GM12878 (cell line): ENCODE results near the gene PGBD5. TPM values are rescaled to one million over a fixed set of nuclear protein-coding genes. Genes with fewer than 3 reads are reported as not detected.

ENCODE experiments used
- ATAC-seq: fragments of 200-7000 bp; cut with Tn5 transposase; 3 replicates; pipeline ENCODE4 v1.9.1; 2020; ENCODE audit warnings: mild to moderate bottlenecking, moderate library complexity
- BruUV-seq: library from RNA; stranded (reverse); fragments of 400-500 nt; replicated peaks from 2 replicates; lab custom pipeline; 2021; lab: Mats Ljungman, UMichigan
- CTCF ChIA-PET: fragments of 300-600 bp; sonication (Branson Sonifier 250); formaldehyde crosslinking; extraction: SDS; loops from one replicate; lab custom pipeline; 2021; ENCODE audit warnings: inconsistent platforms; lab: Yijun Ruan, JAX
- POLR2A ChIA-PET: fragments of 350-600 bp; formaldehyde crosslinking; extraction: SDS; loops from one replicate; lab custom pipeline; 2021; ENCODE audit warnings: inconsistent platforms; lab: Charles Lee
- RAD21 ChIA-PET: fragments of 300-600 bp; sonication (Branson Sonifier 250); formaldehyde crosslinking; loops from one replicate; lab custom pipeline; 2023; ENCODE audit warnings: antibody characterized with exemption; ENCODE audit not compliant: unreplicated experiment; lab: Charles Lee
- SMC1A ChIA-PET: fragments of 300-600 bp; sonication (Branson Sonifier 250); formaldehyde crosslinking; loops from one replicate; lab custom pipeline; 2023; ENCODE audit not compliant: unreplicated experiment, uncharacterized antibody; lab: Charles Lee
- DNase-seq: peaks from one replicate; pipeline ENCODE4 v3.0.0-alpha.2; 2011; ENCODE audit warnings: low read depth, low spot score
- FAIRE-seq: peaks from 3 replicates; lab custom pipeline; 2011; peaks lifted over from hg19 to GRCh38; lab: Jason Lieb, UNC
- H2AFZ ChIP-seq: 2 replicates; pipeline ENCODE4 v1.6.0; 2011; ENCODE audit warnings: low read depth, low read length, control low read depth; ENCODE audit not compliant: control insufficient read depth
- H3K27ac ChIP-seq: 2 replicates; pipeline ENCODE4 v1.5.1; 2011; ENCODE audit warnings: control low read depth; ENCODE audit not compliant: control insufficient read depth, insufficient read depth
- H3K27me3 ChIP-seq, 2 experiments: replicated peaks in 1 of 2; 2 replicates each; pipeline versions ENCODE4 v1.6.0 to v1.6.1; 2011; ENCODE audit warnings: low read length in 1 of 2; ENCODE audit not compliant: control insufficient read depth in 2 of 2, insufficient read depth in 2 of 2
- H3K36me3 ChIP-seq, 2 experiments: 2 replicates each; pipeline ENCODE4 v1.5.1; 2011; ENCODE audit warnings: low read length in 1 of 2; ENCODE audit not compliant: control insufficient read depth in 2 of 2, insufficient read depth in 2 of 2
- H3K4me1 ChIP-seq: 2 replicates; pipeline ENCODE4 v1.6.1; 2011; ENCODE audit warnings: mild to moderate bottlenecking, low read length, moderate library complexity, mixed read lengths; ENCODE audit not compliant: control insufficient read depth, insufficient read depth
- H3K4me2 ChIP-seq: 2 replicates; pipeline ENCODE4 v1.6.0; 2011; ENCODE audit warnings: control low read depth; ENCODE audit not compliant: control insufficient read depth, insufficient read depth
- H3K4me3 ChIP-seq: fragments of 200-600 bp; sonication (generic); 2 replicates; pipeline ENCODE4 v1.5.1; 2016
- H3K79me2 ChIP-seq: 2 replicates; pipeline ENCODE4 v1.6.0; 2011; ENCODE audit warnings: low read length; ENCODE audit not compliant: control insufficient read depth, insufficient read depth
- H3K9ac ChIP-seq: 2 replicates; pipeline ENCODE4 v1.8.0; 2011; ENCODE audit warnings: low read length, control low read depth, mixed read lengths; ENCODE audit not compliant: control insufficient read depth, insufficient read depth
- H3K9me3 ChIP-seq: replicated peaks from 3 replicates; pipeline ENCODE4 v1.5.1; 2011; ENCODE audit warnings: mild to moderate bottlenecking, low read length; ENCODE audit not compliant: control insufficient read depth, insufficient read depth
- H4K20me1 ChIP-seq: 2 replicates; pipeline ENCODE4 v1.6.0; 2011; ENCODE audit not compliant: control insufficient read depth, insufficient read depth
- ATF2 ChIP-seq: IDR thresholded peaks from 2 replicates; pipeline ENCODE4 v1.6.1; 2012; ENCODE audit warnings: low read length, inconsistent platforms
- CBFB ChIP-seq: IDR thresholded peaks from 2 replicates; pipeline ENCODE4 v1.6.1; 2016; ENCODE audit warnings: antibody characterized with exemption, low read depth
- GATAD2B ChIP-seq: fragments of 450-650 bp; conservative IDR thresholded peaks from 2 replicates; pipeline ENCODE4 v1.6.1; 2017; ENCODE audit warnings: low read depth, mild to moderate bottlenecking, moderate library complexity
- KLF5 ChIP-seq: fragments of 450-650 bp; IDR thresholded peaks from 2 replicates; pipeline ENCODE4 v1.6.1; 2014; ENCODE audit warnings: mild to moderate bottlenecking; ENCODE audit not compliant: partially characterized antibody
- NFYA ChIP-seq: IDR thresholded peaks from 2 replicates; pipeline ENCODE4 v1.6.1; 2011; ENCODE audit warnings: low read depth, mild to moderate bottlenecking, low read length, improper control_type of control experiment, borderline replicate concordance
- SP1 ChIP-seq: IDR thresholded peaks from one replicate; pipeline ENCODE4 v1.6.1; 2011; ENCODE audit warnings: low read depth, low read length
- SREBF1 ChIP-seq: IDR thresholded peaks from 2 replicates; pipeline ENCODE4 v1.6.1; 2012; ENCODE audit warnings: mild to moderate bottlenecking, low read length
- USF2 ChIP-seq: IDR thresholded peaks from 2 replicates; pipeline ENCODE4 v1.6.1; 2011; ENCODE audit warnings: low read depth, low read length, improper control_type of control experiment, borderline replicate concordance
- WRNIP1 ChIP-seq: IDR thresholded peaks from 2 replicates; pipeline ENCODE4 v1.6.1; 2011; ENCODE audit warnings: low read depth, low read length, improper control_type of control experiment, borderline replicate concordance
- YY1 ChIP-seq: IDR thresholded peaks from 2 replicates; pipeline ENCODE4 v1.6.1; 2011; ENCODE audit warnings: low read depth, mild to moderate bottlenecking, low read length
- WGBS: methylation state at CpG from one replicate; pipeline ENCODE4 v1.1.6; 2016; ENCODE audit warnings: low lambda C conversion rate; ENCODE audit not compliant: insufficient replicate concordance, insufficient coverage; ENCODE audit errors: missing lambda C conversion rate; 5-methylcytosine and 5-hydroxymethylcytosine counted together
- in situ Hi-C: fragments of 300-500 bp; cut with MboI; formaldehyde crosslinking; loops from 9 replicates; pipeline ENCODE4 v1.14.3; 2018; ENCODE audit warnings: mixed read lengths
- intact Hi-C: fragments of 100-400 bp; cut with micrococcal nuclease; formaldehyde crosslinking; loops from one replicate; pipeline ENCODE4 v1.14.2; 2022; ENCODE audit not compliant: unreplicated experiment
- polyA plus RNA-seq, 11 experiments: library from polyadenylated mRNA; depleted of rRNA in 4 of 11; unstranded in 6 of 11; stranded (reverse) in 5 of 11; fragments of >200 nt; fragmentation: Nextera tagmentation in 4 of 11; fragmentation: Illumina TruSeq in 1 of 11; extraction: Ambion mirVana in 4 of 11; extraction: Trizol in 1 of 11; gene quantifications; 1 replicate in 1 of 11; 2 replicates in 10 of 11; pipeline versions ENCODE4 v1.2.1 to v1.2.3, GENCODE V29; 2011 to 2016; ENCODE audit warnings: inconsistent platforms in 2 of 11, missing spikeins in 2 of 11, low read depth in 1 of 11
- total RNA-seq, 4 experiments: library from RNA; depleted of rRNA in 3 of 4; stranded (reverse); fragments of >200 nt in 3 of 4; fragmentation: Illumina TruSeq in 1 of 4; extraction: Trizol in 1 of 4; gene quantifications; 2 replicates each; pipeline versions ENCODE4 v1.2.1 to v1.2.3, GENCODE V29; 2013 to 2021

The PGBD5 gene
- total and polyA plus RNA-seq, 10 of the 15 experiments (the other 5 are each of a cell fraction or from before 2014, with no cell fraction given), result 0.03 TPM; not detected in 9

GRCh38 chr1:230387876-230388275, 38.3 kb downstream of the PGBD5 start (continued):
- no peak for TF ChIP-seq WRNIP1
- TF ChIP-seq YY1, result no peak
- no peak for TF ChIP-seq SREBF1
- TF ChIP-seq GATAD2B, result no peak
- TF ChIP-seq SP1, result no peak

DNA sequence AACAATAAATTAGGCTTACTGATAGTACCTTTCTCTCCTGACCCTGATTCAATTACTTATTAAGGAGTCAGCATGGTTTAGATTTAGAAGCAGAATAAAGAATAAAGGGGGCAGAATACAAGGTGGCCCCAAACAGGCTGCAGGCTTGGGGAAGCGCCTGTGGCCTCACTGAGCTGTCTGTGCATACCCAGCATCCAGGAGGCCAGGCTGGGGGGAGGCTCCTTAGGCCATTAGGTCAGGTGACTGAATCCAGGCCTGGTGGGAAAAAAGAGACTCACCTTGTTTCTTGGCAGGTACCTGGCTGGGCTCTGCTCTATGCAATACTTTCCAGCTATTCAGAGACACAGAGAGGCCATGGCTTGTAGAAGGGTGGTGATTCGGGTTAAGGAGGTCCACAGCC, 38.8 kb downstream of the PGBD5 start:
- ChIA-PET POLR2A (no interaction called here), RAD21 (no interaction called here), SMC1A (no interaction called here), CTCF (no interaction called here)
- no peak overlapping the region for H3K9ac ChIP-seq
- no peaks in the 10 kb centered on the region for H3K36me3 ChIP-seq
- in situ Hi-C loops (no loop called here), intact Hi-C loops (no loop called here)
- TF ChIP-seq CBFB, result no peak
- TF ChIP-seq NFYA, result no peak
- TF ChIP-seq USF2, result no peak
- no peak for TF ChIP-seq ATF2
- TF ChIP-seq KLF5, result no peak
- WGBS, result 18% methylated on average over 2 of the region's 2 CpGs
- ATAC-seq, result no peak
- no peak for DNase-seq
- no peak overlapping the region for H3K27ac ChIP-seq
- no peak overlapping the region for H3K4me3 ChIP-seq
- no TSS peak for BruUV-seq
- no peaks in the 10 kb centered on the region for H3K79me2 ChIP-seq
- no peak overlapping the region for H3K4me2 ChIP-seq
- H3K27me3 ChIP-seq, result no peaks in the 10 kb centered on the region
- no peak for FAIRE-seq
- no peak overlapping the region for H2AFZ ChIP-seq
- H3K9me3 ChIP-seq, result no peaks in the 10 kb centered on the region
- no peaks in the 10 kb centered on the region for H3K4me1 ChIP-seq
- H4K20me1 ChIP-seq, result no peaks in the 10 kb centered on the region
